HepG2 (cell line): Measurements from ENCODE around the gene GSDME. TPM values are rescaled to one million over a fixed set of nuclear protein-coding genes. Genes with fewer than 3 reads are reported as not detected.

Experiments used
- ATAC-seq: fragments of 200-7000 bp; cut with Tn5 transposase; 3 replicates; pipeline ENCODE4 v1.9.1; 2020; ENCODE audit warnings: mild to moderate bottlenecking, moderate library complexity
- BruUV-seq: library from RNA; stranded (reverse); fragments of 400-500 nt; replicated peaks from 2 replicates; lab custom pipeline; 2021; lab: Mats Ljungman, UMichigan
- CTCF ChIA-PET: fragments of 300-600 bp; formaldehyde crosslinking; extraction: SDS; loops from one replicate; lab custom pipeline; 2021; ENCODE audit warnings: low total read pairs, inconsistent platforms, low intra/inter-chr PET ratio; lab: Yijun Ruan, JAX
- POLR2A ChIA-PET: fragments of 350-600 bp; sonication (Branson Sonifier 250); formaldehyde crosslinking; loops from one replicate; lab custom pipeline; 2020; ENCODE audit warnings: antibody characterized with exemption, inconsistent platforms; lab: Yijun Ruan, JAX
- DNase-seq: peaks from one replicate; pipeline ENCODE4 v3.0.0-alpha.2; 2015; ENCODE audit warnings: low spot score
- FAIRE-seq: peaks from 3 replicates; lab custom pipeline; 2011; peaks lifted over from hg19 to GRCh38; lab: Jason Lieb, UNC
- H2AFZ ChIP-seq: one replicate; pipeline ENCODE4 v1.6.1; 2011; ENCODE audit warnings: low read length, inconsistent platforms
- H3K27ac ChIP-seq: fragments of 300-600 bp; 3 replicates; pipeline ENCODE4 v1.8.0; 2011; ENCODE audit warnings: mixed run types, mild to moderate bottlenecking, mixed read lengths, low read length, inconsistent platforms; ENCODE audit not compliant: insufficient read depth; ENCODE audit errors: extremely low read length
- H3K27me3 ChIP-seq, 2 experiments: fragments of 200-600 bp in 1 of 2; 2 replicates in 1 of 2; 3 replicates in 1 of 2; pipeline versions ENCODE4 v1.6.0 to v1.8.0; 2011; ENCODE audit warnings: low read length in 2 of 2, mild to moderate bottlenecking in 2 of 2, moderate library complexity in 2 of 2, inconsistent platforms in 1 of 2; ENCODE audit not compliant: insufficient read depth in 2 of 2, control insufficient read depth in 1 of 2
- H3K36me3 ChIP-seq, 2 experiments: fragments of 200-600 bp in 1 of 2; replicated peaks in 1 of 2; 2 replicates in 1 of 2; 3 replicates in 1 of 2; pipeline versions ENCODE4 v1.5.1 to v1.8.0; 2011; ENCODE audit warnings: low read length in 2 of 2, inconsistent platforms in 1 of 2; ENCODE audit not compliant: insufficient read depth in 2 of 2, control insufficient read depth in 1 of 2
- H3K4me1 ChIP-seq: 2 replicates; pipeline ENCODE4 v1.5.1; 2012; ENCODE audit warnings: low read length, inconsistent platforms; ENCODE audit not compliant: insufficient read depth
- H3K4me2 ChIP-seq: 2 replicates; pipeline ENCODE4 v1.6.0; 2011; ENCODE audit warnings: low read depth, low read length, inconsistent platforms
- H3K4me3 ChIP-seq, 3 experiments: fragments of 200-600 bp in 1 of 3; sonication (generic), shearing (Covaris generic) in 1 of 3; replicated peaks in 1 of 3; 2 replicates each; pipeline ENCODE4 v1.5.1; 2011 to 2016; ENCODE audit warnings: low read length in 3 of 3, inconsistent platforms in 2 of 3, low read depth in 2 of 3, mild to moderate bottlenecking in 2 of 3, control low read depth in 1 of 3, mixed read lengths in 1 of 3; ENCODE audit not compliant: insufficient read depth in 1 of 3
- H3K79me2 ChIP-seq: one replicate; pipeline ENCODE4 v1.6.1; 2011; ENCODE audit warnings: low read length, inconsistent platforms; ENCODE audit not compliant: insufficient read depth
- H3K9ac ChIP-seq: 2 replicates; pipeline ENCODE4 v1.6.0; 2011; ENCODE audit warnings: mild to moderate bottlenecking, low read depth, low read length, inconsistent platforms; ENCODE audit not compliant: insufficient read depth
- H3K9me3 ChIP-seq: 2 replicates; pipeline ENCODE4 v1.5.1; 2012; ENCODE audit warnings: mild to moderate bottlenecking, low read length
- H4K20me1 ChIP-seq: 2 replicates; pipeline ENCODE4 v1.6.0; 2011; ENCODE audit warnings: inconsistent platforms, mild to moderate bottlenecking, low read length, moderate library complexity; ENCODE audit not compliant: insufficient read depth
- CREB1 ChIP-seq, 2 experiments: fragments of 450-650 bp in 1 of 2; IDR thresholded peaks; 2 replicates each; pipeline ENCODE4 v1.6.1; 2016 to 2017; ENCODE audit warnings: control low read depth in 1 of 2, mild to moderate bottlenecking in 1 of 2, missing compliant biosample characterization in 1 of 2, missing genetic modification characterization in 1 of 2
- IRF2 ChIP-seq: IDR thresholded peaks from 2 replicates; pipeline ENCODE4 v1.6.1; 2018; ENCODE audit warnings: missing genetic modification reagents, missing compliant biosample characterization
- NCOA5 ChIP-seq: sonication (generic); formaldehyde crosslinking; IDR thresholded peaks from 2 replicates; pipeline ENCODE4 v1.4.0; 2020; ENCODE audit warnings: missing genetic modification reagents
- NFIC ChIP-seq: IDR thresholded peaks from 2 replicates; pipeline ENCODE4 v1.6.1; 2012; ENCODE audit warnings: mild to moderate bottlenecking, low read length, inconsistent platforms
- SIN3B ChIP-seq: fragments of 150-350 bp; IDR thresholded peaks from 2 replicates; pipeline ENCODE4 v1.6.1; 2014; ENCODE audit warnings: low read length
- ZEB1 ChIP-seq: IDR thresholded peaks from 2 replicates; pipeline ENCODE4 v1.6.1; 2012; ENCODE audit warnings: mild to moderate bottlenecking, low read depth, inconsistent platforms; ENCODE audit not compliant: insufficient replicate concordance
- ZKSCAN5 ChIP-seq: sonication (generic); formaldehyde crosslinking; IDR thresholded peaks from 2 replicates; pipeline ENCODE4 v1.5.1; 2020; ENCODE audit warnings: mild to moderate bottlenecking, missing genetic modification reagents
- ZNF292 ChIP-seq: sonication (generic); formaldehyde crosslinking; IDR thresholded peaks from 2 replicates; pipeline ENCODE4 v1.8.1; 2022; ENCODE audit warnings: mild to moderate bottlenecking, low read depth, missing genetic modification reagents, borderline replicate concordance
- WGBS: methylation state at CpG from one replicate; pipeline ENCODE4 v1.1.6; 2017; ENCODE audit warnings: low lambda C conversion rate; 5-methylcytosine and 5-hydroxymethylcytosine counted together
- in situ Hi-C: cut with HindIII; loops from 2 replicates; pipeline ENCODE4 v1.10.0; 2017; ENCODE audit warnings: low pct_unique_long_range_greater_than_20kb; ENCODE audit not compliant: extremely low pct_ligation_motif_present
- intact Hi-C: fragments of 100-400 bp; cut with micrococcal nuclease; formaldehyde crosslinking; loops from one replicate; pipeline ENCODE4 v1.10.0; 2022; ENCODE audit not compliant: unreplicated experiment
- polyA plus RNA-seq, 8 experiments: library from polyadenylated mRNA; depleted of rRNA in 3 of 8; stranded (reverse) in 7 of 8; unstranded in 1 of 8; fragments of >200 nt; fragmentation: Illumina TruSeq in 4 of 8; extraction: Trizol in 4 of 8; gene quantifications; 2 replicates each; pipeline versions ENCODE4 v1.2.1 to v1.2.3, GENCODE V29; 2011 to 2016; ENCODE audit warnings: low read depth in 4 of 8, missing spikeins in 1 of 8, mixed read lengths in 1 of 8; ENCODE audit not compliant: insufficient read depth in 1 of 8
- total RNA-seq, 5 experiments: library from RNA; depleted of rRNA; stranded (reverse); fragments of >200 nt; fragmentation: Illumina TruSeq; extraction: Trizol; gene quantifications; 2 replicates each; pipeline ENCODE4 v1.2.3, GENCODE V29; 2016; ENCODE audit warnings: low read depth in 1 of 5
- TF ChIP-seq, protein P1 (sequence below), 2 experiments: IDR thresholded peaks; 2 replicates each; pipeline ENCODE4 v1.6.1; 2011 to 2012; ENCODE audit warnings: low read length in 2 of 2, borderline replicate concordance in 1 of 2, low read depth in 1 of 2, mild to moderate bottlenecking in 1 of 2, moderate library complexity in 1 of 2
- TF ChIP-seq, protein P2 (sequence below): sonication (generic); formaldehyde crosslinking; IDR thresholded peaks from 2 replicates; pipeline ENCODE4 v1.8.0; 2022; ENCODE audit warnings: mild to moderate bottlenecking, missing genetic modification reagents

GSDME gene
- total and polyA plus RNA-seq, 2 of the 13 experiments (the other 11 are each of a cell fraction or from before 2014, with no cell fraction given), result 19.2 to 28.2 TPM

DNA sequence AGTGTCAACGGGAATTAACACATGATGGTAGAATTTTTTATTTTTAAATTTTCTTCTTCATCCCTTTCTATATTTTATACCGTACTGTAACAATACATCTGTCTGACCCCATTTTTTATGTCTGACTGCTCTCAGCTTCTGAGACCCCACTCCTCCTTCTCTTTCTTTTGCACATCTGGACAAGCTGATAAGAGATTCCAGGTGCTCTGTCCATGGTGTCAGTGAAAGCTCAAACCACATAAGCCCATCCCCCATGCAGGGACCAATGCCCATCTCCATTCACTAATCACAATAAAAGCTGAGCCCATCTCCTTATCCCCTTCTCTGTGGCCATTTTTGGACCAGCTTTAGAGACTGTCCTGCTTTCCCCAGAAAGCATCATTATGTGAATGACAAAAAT lies 8.7 kb downstream of the GSDME start:
- TF ChIP-seq, protein P1, sequence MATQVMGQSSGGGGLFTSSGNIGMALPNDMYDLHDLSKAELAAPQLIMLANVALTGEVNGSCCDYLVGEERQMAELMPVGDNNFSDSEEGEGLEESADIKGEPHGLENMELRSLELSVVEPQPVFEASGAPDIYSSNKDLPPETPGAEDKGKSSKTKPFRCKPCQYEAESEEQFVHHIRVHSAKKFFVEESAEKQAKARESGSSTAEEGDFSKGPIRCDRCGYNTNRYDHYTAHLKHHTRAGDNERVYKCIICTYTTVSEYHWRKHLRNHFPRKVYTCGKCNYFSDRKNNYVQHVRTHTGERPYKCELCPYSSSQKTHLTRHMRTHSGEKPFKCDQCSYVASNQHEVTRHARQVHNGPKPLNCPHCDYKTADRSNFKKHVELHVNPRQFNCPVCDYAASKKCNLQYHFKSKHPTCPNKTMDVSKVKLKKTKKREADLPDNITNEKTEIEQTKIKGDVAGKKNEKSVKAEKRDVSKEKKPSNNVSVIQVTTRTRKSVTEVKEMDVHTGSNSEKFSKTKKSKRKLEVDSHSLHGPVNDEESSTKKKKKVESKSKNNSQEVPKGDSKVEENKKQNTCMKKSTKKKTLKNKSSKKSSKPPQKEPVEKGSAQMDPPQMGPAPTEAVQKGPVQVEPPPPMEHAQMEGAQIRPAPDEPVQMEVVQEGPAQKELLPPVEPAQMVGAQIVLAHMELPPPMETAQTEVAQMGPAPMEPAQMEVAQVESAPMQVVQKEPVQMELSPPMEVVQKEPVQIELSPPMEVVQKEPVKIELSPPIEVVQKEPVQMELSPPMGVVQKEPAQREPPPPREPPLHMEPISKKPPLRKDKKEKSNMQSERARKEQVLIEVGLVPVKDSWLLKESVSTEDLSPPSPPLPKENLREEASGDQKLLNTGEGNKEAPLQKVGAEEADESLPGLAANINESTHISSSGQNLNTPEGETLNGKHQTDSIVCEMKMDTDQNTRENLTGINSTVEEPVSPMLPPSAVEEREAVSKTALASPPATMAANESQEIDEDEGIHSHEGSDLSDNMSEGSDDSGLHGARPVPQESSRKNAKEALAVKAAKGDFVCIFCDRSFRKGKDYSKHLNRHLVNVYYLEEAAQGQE (IDR thresholded peaks at IDR 0.05; ENCODE audit: borderline replicate concordance in 1 of 2, low read depth in 1 of 2, low read length in 2 of 2), result peak in 1 of 2 experiments; percentile 61; a peak in 1 of 4 replicates
- TF ChIP-seq NFIC (no peak), ZEB1 (no peak)
- WGBS, result 99% methylated on average over 2 of the region's 2 CpGs
- no peaks in the 10 kb centered on the region for H4K20me1 ChIP-seq
- peaks cover 0 to 8% of the 10 kb centered on the region in 2 experiments; a peak in 3 of 5 replicates for H3K36me3 ChIP-seq
- in situ Hi-C loops, result no loop called here
- H2AFZ ChIP-seq, result no peak overlapping the region
- ATAC-seq, result no peak
- intact Hi-C loops, result no loop called here
- H3K9me3 ChIP-seq, result no peaks in the 10 kb centered on the region
- ChIA-PET POLR2A (no interaction called here), CTCF (no interaction called here)
- no peak overlapping the region for H3K4me2 ChIP-seq
- no peak overlapping the region for H3K27ac ChIP-seq
- FAIRE-seq, result no peak
- H3K27me3 ChIP-seq, result no peaks in the 10 kb centered on the region
- peaks cover 9% of the 10 kb centered on the region; the same call in 1 of the 2 replicates for H3K4me1 ChIP-seq
- no peaks in the 10 kb centered on the region for H3K79me2 ChIP-seq
- BruUV-seq, result no TSS peak
- no peak overlapping the region for H3K9ac ChIP-seq
- DNase-seq, result no peak
- no peak overlapping the region for H3K4me3 ChIP-seq

DNA sequence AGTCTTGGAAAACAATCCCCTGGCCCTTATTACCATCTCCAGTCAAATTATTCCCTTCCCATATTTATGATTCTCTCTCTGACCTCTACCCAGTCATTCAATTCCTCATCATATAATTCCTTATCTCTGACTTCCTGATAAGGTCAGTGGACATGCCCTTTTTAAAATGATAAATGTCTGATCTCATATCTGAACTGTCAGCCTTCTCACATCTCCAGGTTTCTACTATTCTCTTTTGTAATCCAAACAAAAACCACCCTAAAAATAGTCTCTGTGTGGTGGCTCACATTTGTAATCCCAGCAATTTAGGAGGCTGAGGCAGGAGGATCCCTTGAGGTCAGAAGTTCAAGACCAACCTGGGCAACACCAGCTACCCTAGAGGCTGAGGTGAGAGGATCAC lies 11.9 kb downstream of the GSDME start:
- Histone ChIP-seq H3K4me3 (no peak overlapping the region), H3K9me3 (no peaks in the 10 kb centered on the region), H3K9ac (no peak overlapping the region), H2AFZ (no peak overlapping the region), H3K4me1 (peaks cover 2% of the 10 kb centered on the region; the same call in 1 of the 2 replicates), H3K79me2 (no peaks in the 10 kb centered on the region), H3K27ac (no peak overlapping the region), H4K20me1 (no peaks in the 10 kb centered on the region), H3K36me3 (peaks cover 0 to 8% of the 10 kb centered on the region in 2 experiments; a peak in 4 of 5 replicates), H3K4me2 (no peak overlapping the region)
- DNase-seq (no peak), FAIRE-seq (no peak), ATAC-seq (no peak)
- intact Hi-C loops, result no loop called here
- POLR2A ChIA-PET, result no interaction called here
- no TSS peak for BruUV-seq
- TF ChIP-seq CREB1 (IDR thresholded peaks at IDR 0.05) (no peak), CREB1 (CRISPR knock-in tag; IDR thresholded peaks at IDR 0.05) (no peak), NCOA5 (CRISPR knock-in tag) (no peak), SIN3B (no peak), ZNF292 (CRISPR knock-in tag) (no peak), ZKSCAN5 (CRISPR knock-in tag) (no peak), IRF2 (no peak)
- TF ChIP-seq, protein P2, sequence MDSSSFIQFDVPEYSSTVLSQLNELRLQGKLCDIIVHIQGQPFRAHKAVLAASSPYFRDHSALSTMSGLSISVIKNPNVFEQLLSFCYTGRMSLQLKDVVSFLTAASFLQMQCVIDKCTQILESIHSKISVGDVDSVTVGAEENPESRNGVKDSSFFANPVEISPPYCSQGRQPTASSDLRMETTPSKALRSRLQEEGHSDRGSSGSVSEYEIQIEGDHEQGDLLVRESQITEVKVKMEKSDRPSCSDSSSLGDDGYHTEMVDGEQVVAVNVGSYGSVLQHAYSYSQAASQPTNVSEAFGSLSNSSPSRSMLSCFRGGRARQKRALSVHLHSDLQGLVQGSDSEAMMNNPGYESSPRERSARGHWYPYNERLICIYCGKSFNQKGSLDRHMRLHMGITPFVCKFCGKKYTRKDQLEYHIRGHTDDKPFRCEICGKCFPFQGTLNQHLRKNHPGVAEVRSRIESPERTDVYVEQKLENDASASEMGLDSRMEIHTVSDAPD (CRISPR knock-in tag), result no peak
- TF ChIP-seq, all 625 proteins: peak for 0
- in situ Hi-C loops, result no loop called here
- H3K27me3 ChIP-seq, result no peaks in the 10 kb centered on the region
- CTCF ChIA-PET, result no interaction called here
